ENCODE results near the gene CPED1. TPM values are rescaled to one million over a fixed set of nuclear protein-coding genes. Genes with fewer than 3 reads are reported as not detected.

Gene CPED1
- total RNA-seq, 2 experiments from 2014 or later, result not detected

DNA sequence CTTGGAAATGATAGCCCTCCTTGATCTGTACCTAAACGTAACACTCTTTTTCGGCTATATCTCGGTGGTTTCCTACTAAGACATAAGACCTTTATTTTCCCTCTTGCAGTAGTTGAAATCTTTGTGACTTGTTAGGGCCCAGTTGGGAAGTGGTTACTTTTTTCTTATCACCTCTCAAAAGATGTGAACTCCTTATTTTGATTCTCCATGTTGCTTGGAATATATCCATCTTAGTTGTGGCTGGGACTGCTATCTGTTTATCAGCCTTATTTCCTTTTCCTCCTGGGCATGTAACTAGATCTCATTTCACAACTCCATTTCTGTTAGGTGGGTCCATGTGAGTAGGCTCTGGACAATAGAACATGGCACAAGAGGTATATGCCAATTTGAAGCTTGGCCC, 4.1 kb upstream of the CPED1 start:
- no peak overlapping the region for H3K27ac Mint-ChIP-seq
- H3K4me3 Mint-ChIP-seq, result no peak overlapping the region
- no peaks in the 10 kb centered on the region for H3K9me3 Mint-ChIP-seq
- peaks cover 14% of the 10 kb centered on the region for H3K4me1 Mint-ChIP-seq (ENCODE audit: low read depth)
- intact Hi-C loops (cut with micrococcal nuclease), result no loop called here
- no peak for DNase-seq
- ChIA-PET CTCF (interaction anchor here (1.0 kb wide), 1 partner anchor 124 kb away, joined by 7 read pairs; no protein-coding TSS in a partner anchor), POLR2A (no interaction called here)
- ATAC-seq, result no peak
- no peaks in the 10 kb centered on the region for H3K36me3 Mint-ChIP-seq (ENCODE audit: low read depth)
- H3K27me3 Mint-ChIP-seq, result peaks cover 31% of the 10 kb centered on the region
- TF ChIP-seq, protein P1, sequence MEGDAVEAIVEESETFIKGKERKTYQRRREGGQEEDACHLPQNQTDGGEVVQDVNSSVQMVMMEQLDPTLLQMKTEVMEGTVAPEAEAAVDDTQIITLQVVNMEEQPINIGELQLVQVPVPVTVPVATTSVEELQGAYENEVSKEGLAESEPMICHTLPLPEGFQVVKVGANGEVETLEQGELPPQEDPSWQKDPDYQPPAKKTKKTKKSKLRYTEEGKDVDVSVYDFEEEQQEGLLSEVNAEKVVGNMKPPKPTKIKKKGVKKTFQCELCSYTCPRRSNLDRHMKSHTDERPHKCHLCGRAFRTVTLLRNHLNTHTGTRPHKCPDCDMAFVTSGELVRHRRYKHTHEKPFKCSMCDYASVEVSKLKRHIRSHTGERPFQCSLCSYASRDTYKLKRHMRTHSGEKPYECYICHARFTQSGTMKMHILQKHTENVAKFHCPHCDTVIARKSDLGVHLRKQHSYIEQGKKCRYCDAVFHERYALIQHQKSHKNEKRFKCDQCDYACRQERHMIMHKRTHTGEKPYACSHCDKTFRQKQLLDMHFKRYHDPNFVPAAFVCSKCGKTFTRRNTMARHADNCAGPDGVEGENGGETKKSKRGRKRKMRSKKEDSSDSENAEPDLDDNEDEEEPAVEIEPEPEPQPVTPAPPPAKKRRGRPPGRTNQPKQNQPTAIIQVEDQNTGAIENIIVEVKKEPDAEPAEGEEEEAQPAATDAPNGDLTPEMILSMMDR (IDR thresholded peaks at IDR 0.05), result no peak

DNA sequence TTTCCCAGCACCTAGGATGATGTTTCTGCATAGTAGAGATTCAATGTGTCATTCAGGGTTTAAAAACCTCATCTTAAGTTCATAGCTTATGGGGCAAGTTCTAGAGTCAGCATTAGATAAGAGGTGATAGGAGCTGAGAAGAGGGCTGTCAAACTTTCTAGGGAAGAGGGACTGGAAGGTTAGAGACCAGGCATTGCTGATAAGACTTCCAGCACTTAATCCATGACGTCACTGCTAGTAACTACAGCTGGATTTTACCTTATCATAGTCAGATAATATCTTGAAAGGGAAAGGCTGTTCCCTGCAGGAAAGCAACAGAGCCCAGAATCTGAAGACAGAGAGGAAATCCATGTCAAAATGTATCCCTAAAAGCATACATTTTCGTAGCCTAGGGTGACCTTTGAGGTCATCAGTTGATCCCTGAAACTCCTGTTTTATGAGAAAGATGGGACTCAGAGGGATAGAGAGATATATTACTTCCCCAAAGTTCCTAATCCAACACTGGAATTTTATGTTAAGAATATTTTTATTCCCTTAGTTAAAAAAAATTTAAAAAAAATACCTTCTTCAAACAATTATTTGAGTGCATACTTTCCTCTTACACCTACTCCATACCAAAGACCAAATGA, 3.3 kb upstream of the CPED1 start:
- CTCF ChIA-PET, result interaction anchor here (1.0 to 5.7 kb wide), 3 partner anchors 19 to 123 kb away, joined by 3 to 38 read pairs (median 7); no protein-coding TSS in a partner anchor
- DNase-seq (no peak), ATAC-seq (no peak)
- Mint-ChIP-seq H3K27ac (no peak overlapping the region), H3K4me3 (no peak overlapping the region), H3K27me3 (peaks cover 39% of the 10 kb centered on the region), H3K9me3 (no peaks in the 10 kb centered on the region), H3K4me1 (ENCODE audit: low read depth) (peaks cover 14% of the 10 kb centered on the region), H3K36me3 (ENCODE audit: low read depth) (no peaks in the 10 kb centered on the region)
- POLR2A ChIA-PET, result interaction anchor here (0.6 kb wide), 1 partner anchor 27 kb away, joined by 5 read pairs; no protein-coding TSS in a partner anchor
- intact Hi-C loops (cut with micrococcal nuclease), result no loop called here
- TF ChIP-seq, protein P1 (IDR thresholded peaks at IDR 0.05), result no peak

- H3K27me3 Mint-ChIP-seq, result peaks cover 44% of the 10 kb centered on the region
Observed at GRCh38 chr7:120985839-120986238, 2.7 kb upstream of the CPED1 start.

GRCh38 chr7:120986650-120987049, 1.9 kb upstream of the CPED1 start:
- H3K4me3 Mint-ChIP-seq, result no peak overlapping the region
- ATAC-seq (no peak), DNase-seq (no peak)
- no peaks in the 10 kb centered on the region for H3K9me3 Mint-ChIP-seq
- intact Hi-C loops (cut with micrococcal nuclease), result loop anchor here (1.0 to 2.0 kb wide), 2 partner anchors 95 to 120 kb away; no protein-coding TSS in a partner anchor
- POLR2A ChIA-PET, result no interaction called here
- CTCF ChIA-PET, result interaction anchor here (0.6 to 5.7 kb wide), 23 partner anchors 10 to 364 kb away, joined by 3 to 38 read pairs (median 5); no protein-coding TSS in a partner anchor
- TF ChIP-seq, protein P1 (IDR thresholded peaks at IDR 0.05), result no peak
- H3K27ac Mint-ChIP-seq, result no peak overlapping the region
- peaks cover 14% of the 10 kb centered on the region for H3K4me1 Mint-ChIP-seq (ENCODE audit: low read depth)
- no peaks in the 10 kb centered on the region for H3K36me3 Mint-ChIP-seq (ENCODE audit: low read depth)
- H3K27me3 Mint-ChIP-seq, result peaks cover 46% of the 10 kb centered on the region

More at GRCh38 chr7:120985839-120986238, 2.7 kb upstream of the CPED1 start:
- H3K27ac Mint-ChIP-seq, result no peak overlapping the region
- no peak for DNase-seq
- no peaks in the 10 kb centered on the region for H3K9me3 Mint-ChIP-seq
- H3K4me1 Mint-ChIP-seq (ENCODE audit: low read depth), result peaks cover 14% of the 10 kb centered on the region
- TF ChIP-seq, protein P1 (IDR thresholded peaks at IDR 0.05), result no peak
- no peak overlapping the region for H3K4me3 Mint-ChIP-seq
- POLR2A ChIA-PET, result no interaction called here
- no peaks in the 10 kb centered on the region for H3K36me3 Mint-ChIP-seq (ENCODE audit: low read depth)
- ATAC-seq, result no peak
- intact Hi-C loops (cut with micrococcal nuclease), result loop anchor here (2.0 kb wide), 1 partner anchor 121 kb away; no protein-coding TSS in a partner anchor
- CTCF ChIA-PET, result interaction anchor here (1.4 to 5.7 kb wide), 6 partner anchors 15 to 194 kb away, joined by 3 to 38 read pairs (median 7); no protein-coding TSS in a partner anchor

DNA sequence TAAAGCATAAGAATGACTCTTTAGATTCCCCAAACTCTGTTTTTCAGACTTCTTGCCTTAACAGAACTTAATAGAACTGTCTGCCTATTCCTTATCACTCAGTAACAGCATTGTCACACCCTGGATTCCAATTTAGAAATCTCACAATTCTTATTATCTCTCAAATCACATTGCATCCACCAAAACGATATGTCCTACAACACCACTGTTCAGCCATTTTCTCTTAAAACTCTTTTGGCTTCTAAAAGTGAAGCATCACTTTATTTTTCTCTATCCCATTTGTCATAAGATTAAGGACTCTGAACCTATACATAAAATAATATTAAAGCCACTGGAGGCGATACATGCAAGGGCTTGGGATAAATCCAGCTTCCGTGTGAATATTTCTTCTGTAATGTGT, 1.2 kb upstream of the CPED1 start:
- no peak for DNase-seq
- POLR2A ChIA-PET, result no interaction called here
- Mint-ChIP-seq H3K27me3 (peaks cover 49% of the 10 kb centered on the region), H3K36me3 (ENCODE audit: low read depth) (no peaks in the 10 kb centered on the region), H3K4me3 (no peak overlapping the region), H3K4me1 (ENCODE audit: low read depth) (peaks cover 10% of the 10 kb centered on the region), H3K27ac (no peak overlapping the region), H3K9me3 (no peaks in the 10 kb centered on the region)
- intact Hi-C loops (cut with micrococcal nuclease), result loop anchor here (1.0 to 2.0 kb wide), 2 partner anchors 94 to 120 kb away; no protein-coding TSS in a partner anchor
- no peak for ATAC-seq
- CTCF ChIA-PET, result interaction anchor here (0.7 to 5.7 kb wide), 29 partner anchors 9 to 459 kb away, joined by 3 to 38 read pairs (median 4); no protein-coding TSS in a partner anchor
- TF ChIP-seq, protein P1 (IDR thresholded peaks at IDR 0.05), result no peak

All from activated CD8-positive, alpha-beta T cell treated with anti-CD3 and anti-CD28 coated beads for 36 hours (primary cell).